ENCODE measurements around the gene RGL3.
A peak's percentile ranks its signal among the peaks of the same experiment; 100 is the strongest.
"Not testable (repeated sequence)": the region's sequence is repeated elsewhere in the genome, so short reads cannot be mapped to it uniquely, and the experiment has no call there.

RGL3 gene

GRCh38 chr19:11420429-11421370, 1.6 kb upstream of the RGL3 start:
- no peak for DNase-seq

- DNase-seq, result no peak
Measured at GRCh38 chr19:11418094-11418548, 993 bp downstream of the RGL3 start.

GRCh38 chr19:11416346-11417052, 2.6 kb downstream of the RGL3 start:
- DNase-seq, result no peak

GRCh38 chr19:11414544-11414943, 4.6 kb downstream of the RGL3 start:
- DNase-seq, result no peak

GRCh38 chr19:11410682-11411081, 8.4 kb downstream of the RGL3 start:
- DNase-seq, result no peak

GRCh38 chr19:11408591-11408990, 10.5 kb downstream of the RGL3 start:
- no peak for DNase-seq

- DNase-seq, result not testable (repeated sequence)
Measured at GRCh38 chr19:11406703-11407236, 12.3 kb downstream of the RGL3 start.

GRCh38 chr19:11405846-11406643, 13.1 kb downstream of the RGL3 start:
- peak; percentile 39 for DNase-seq

GRCh38 chr19:11404588-11405222, 14.4 kb downstream of the RGL3 start:
- no peak for DNase-seq

- peak; percentile 1 for DNase-seq
Measured at GRCh38 chr19:11401808-11402543, 17.1 kb downstream of the RGL3 start.

GRCh38 chr19:11400798-11401197, 18.3 kb downstream of the RGL3 start:
- peak; percentile 0 for DNase-seq

- DNase-seq, result no peak
Measured at GRCh38 chr19:11399667-11400066, 19.4 kb downstream of the RGL3 start.

GRCh38 chr19:11397089-11397610, 22.0 kb downstream of the RGL3 start:
- no peak for DNase-seq

- DNase-seq, result no peak
Measured at GRCh38 chr19:11390933-11391680, 28.0 kb downstream of the RGL3 start.

- DNase-seq, result no peak
Measured at GRCh38 chr19:11390359-11390758, 28.8 kb downstream of the RGL3 start.

- DNase-seq, result peak; percentile 42
Measured at GRCh38 chr19:11387162-11388034, 31.7 kb downstream of the RGL3 start.

GRCh38 chr19:11384778-11385129, 34.4 kb downstream of the RGL3 start:
- DNase-seq, result no peak

GRCh38 chr19:11383706-11384048, 35.4 kb downstream of the RGL3 start:
- DNase-seq, result no peak

GRCh38 chr19:11382898-11383705, 36.0 kb downstream of the RGL3 start:
- peak; percentile 80 for DNase-seq
